GM12878 (cell line): Measurements from ENCODE around the gene CLDN34. TPM values are rescaled to one million over a fixed set of nuclear protein-coding genes. Genes with fewer than 3 reads are reported as not detected.

ENCODE experiments used
- BACH1 ChIP-seq: fragments of 450-650 bp; IDR thresholded peaks from 2 replicates; pipeline ENCODE4 v1.6.1; 2017; ENCODE audit warnings: mild to moderate bottlenecking, borderline replicate concordance
- BCL11A ChIP-seq: IDR thresholded peaks from 2 replicates; pipeline ENCODE4 v1.6.1; 2011; ENCODE audit warnings: low read depth, low read length
- DPF2 ChIP-seq: fragments of 450-650 bp; IDR thresholded peaks from 2 replicates; pipeline ENCODE4 v1.6.1; 2017; ENCODE audit warnings: mild to moderate bottlenecking
- ESRRA ChIP-seq: IDR thresholded peaks from 2 replicates; pipeline ENCODE4 v1.6.1; 2012; ENCODE audit warnings: mild to moderate bottlenecking, low read length, improper control_type of control experiment
- HSF1 ChIP-seq: fragments of 150-350 bp; IDR thresholded peaks from 2 replicates; pipeline ENCODE4 v1.6.1; 2014; ENCODE audit warnings: mild to moderate bottlenecking, low read depth, low read length
- MEF2B ChIP-seq: fragments of 450-650 bp; IDR thresholded peaks from 2 replicates; pipeline ENCODE4 v1.6.1; 2018; ENCODE audit warnings: mild to moderate bottlenecking, moderate library complexity; ENCODE audit not compliant: partially characterized antibody, poor library complexity, severe bottlenecking
- NFXL1 ChIP-seq: fragments of 450-650 bp; IDR thresholded peaks from 2 replicates; pipeline ENCODE4 v1.6.1; 2017; ENCODE audit warnings: antibody characterized with exemption, mild to moderate bottlenecking, borderline replicate concordance
- PML ChIP-seq: IDR thresholded peaks from 2 replicates; pipeline ENCODE4 v1.6.1; 2012; ENCODE audit warnings: low read length, inconsistent platforms
- POLR2AphosphoS2 ChIP-seq: IDR thresholded peaks from 2 replicates; pipeline ENCODE4 v1.6.1; 2011; ENCODE audit warnings: low read depth, mild to moderate bottlenecking, low read length, improper control_type of control experiment, moderate library complexity
- POU2F2 ChIP-seq: IDR thresholded peaks from 3 replicates; pipeline ENCODE4 v1.6.1; 2011; ENCODE audit warnings: low read depth, mild to moderate bottlenecking, low read length, borderline replicate concordance
- RELB ChIP-seq: fragments of 450-650 bp; IDR thresholded peaks from 2 replicates; pipeline ENCODE4 v1.6.1; 2017; ENCODE audit warnings: low read depth, mild to moderate bottlenecking, moderate library complexity
- RFX5 ChIP-seq: IDR thresholded peaks from 2 replicates; pipeline ENCODE4 v1.6.1; 2011; ENCODE audit warnings: low read depth, low read length, improper control_type of control experiment
- RUNX3 ChIP-seq: IDR thresholded peaks from 2 replicates; pipeline ENCODE4 v1.6.1; 2012; ENCODE audit warnings: low read length, inconsistent platforms
- SIX5 ChIP-seq: IDR thresholded peaks from 2 replicates; pipeline ENCODE4 v1.6.1; 2011; ENCODE audit warnings: mild to moderate bottlenecking, low read depth, low read length, moderate library complexity; ENCODE audit not compliant: severe bottlenecking
- SKIL ChIP-seq: fragments of 450-650 bp; IDR thresholded peaks from 2 replicates; pipeline ENCODE4 v1.6.1; 2017; ENCODE audit warnings: mild to moderate bottlenecking, low read depth, inconsistent platforms; ENCODE audit not compliant: poor library complexity, severe bottlenecking
- SUZ12 ChIP-seq: fragments of 200-600 bp; sonication (generic); IDR thresholded peaks from one replicate; pipeline ENCODE4 v1.6.1; 2018; ENCODE audit warnings: antibody characterized with exemption, mild to moderate bottlenecking; ENCODE audit not compliant: unreplicated experiment
- polyA plus RNA-seq, 11 experiments: library from polyadenylated mRNA; depleted of rRNA in 4 of 11; unstranded in 6 of 11; stranded (reverse) in 5 of 11; fragments of >200 nt; fragmentation: Nextera tagmentation in 4 of 11; fragmentation: Illumina TruSeq in 1 of 11; extraction: Ambion mirVana in 4 of 11; extraction: Trizol in 1 of 11; gene quantifications; 1 replicate in 1 of 11; 2 replicates in 10 of 11; pipeline versions ENCODE4 v1.2.1 to v1.2.3, GENCODE V29; 2011 to 2016; ENCODE audit warnings: inconsistent platforms in 2 of 11, missing spikeins in 2 of 11, low read depth in 1 of 11
- total RNA-seq, 4 experiments: library from RNA; depleted of rRNA in 3 of 4; stranded (reverse); fragments of >200 nt in 3 of 4; fragmentation: Illumina TruSeq in 1 of 4; extraction: Trizol in 1 of 4; gene quantifications; 2 replicates each; pipeline versions ENCODE4 v1.2.1 to v1.2.3, GENCODE V29; 2013 to 2021

Gene CLDN34
- total and polyA plus RNA-seq, 10 of the 15 experiments (the other 5 are each of a cell fraction or from before 2014, with no cell fraction given), result not detected

- TF ChIP-seq BACH1 (peak; percentile 28; the same call in 1 of the 2 replicates), PML (no peak), POU2F2 (peak; percentile 68; the same call in 1 of the 3 replicates), RUNX3 (peak; percentile 98), NFXL1 (no peak), HSF1 (no peak), RELB (peak; percentile 81; the same call in 1 of the 2 replicates), MEF2B (peak; percentile 78), POLR2AphosphoS2 (no peak), SIX5 (no peak), ESRRA (no peak), SUZ12 (no peak), SKIL (peak; percentile 90), DPF2 (peak; percentile 61; the same call in 1 of the 2 replicates), RFX5 (no peak), BCL11A (peak; percentile 95)
These were observed 25.1 kb upstream of the CLDN34 start (continued) for GRCh38 chrX:9942086-9942485.
